Measurements from ENCODE around the gene POC1A.

DNA sequence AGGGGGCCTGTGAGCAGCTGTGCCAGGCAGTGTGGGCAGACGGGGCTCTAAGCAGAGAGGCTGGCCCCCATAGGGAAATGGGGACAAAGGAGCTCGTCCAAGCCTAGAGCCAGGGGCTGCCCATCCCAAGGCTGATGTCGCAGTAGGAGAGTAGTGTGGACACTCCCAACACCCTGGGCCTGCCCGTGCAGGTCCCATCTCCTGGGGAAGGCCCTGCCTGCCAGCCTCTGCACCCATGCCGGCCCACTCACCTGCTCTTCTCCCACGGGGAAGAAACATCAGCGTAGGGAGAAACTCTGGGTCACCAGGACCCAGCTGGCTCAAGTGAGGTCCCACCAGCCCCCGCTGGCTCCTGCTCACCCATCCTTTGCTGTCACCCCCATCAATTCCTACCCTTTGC, 87.2 kb downstream of the POC1A start:
- TF ChIP-seq, protein P1, sequence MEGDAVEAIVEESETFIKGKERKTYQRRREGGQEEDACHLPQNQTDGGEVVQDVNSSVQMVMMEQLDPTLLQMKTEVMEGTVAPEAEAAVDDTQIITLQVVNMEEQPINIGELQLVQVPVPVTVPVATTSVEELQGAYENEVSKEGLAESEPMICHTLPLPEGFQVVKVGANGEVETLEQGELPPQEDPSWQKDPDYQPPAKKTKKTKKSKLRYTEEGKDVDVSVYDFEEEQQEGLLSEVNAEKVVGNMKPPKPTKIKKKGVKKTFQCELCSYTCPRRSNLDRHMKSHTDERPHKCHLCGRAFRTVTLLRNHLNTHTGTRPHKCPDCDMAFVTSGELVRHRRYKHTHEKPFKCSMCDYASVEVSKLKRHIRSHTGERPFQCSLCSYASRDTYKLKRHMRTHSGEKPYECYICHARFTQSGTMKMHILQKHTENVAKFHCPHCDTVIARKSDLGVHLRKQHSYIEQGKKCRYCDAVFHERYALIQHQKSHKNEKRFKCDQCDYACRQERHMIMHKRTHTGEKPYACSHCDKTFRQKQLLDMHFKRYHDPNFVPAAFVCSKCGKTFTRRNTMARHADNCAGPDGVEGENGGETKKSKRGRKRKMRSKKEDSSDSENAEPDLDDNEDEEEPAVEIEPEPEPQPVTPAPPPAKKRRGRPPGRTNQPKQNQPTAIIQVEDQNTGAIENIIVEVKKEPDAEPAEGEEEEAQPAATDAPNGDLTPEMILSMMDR (IDR thresholded peaks at IDR 0.05), result no peak
- TF ChIP-seq POLR2A (IDR thresholded peaks at IDR 0.05), result no peak
- TF ChIP-seq POLR2AphosphoS5 (IDR thresholded peaks at IDR 0.05), result no peak
